SH-SY5Y (cell line): ENCODE data around the gene OTOP2.

Experiments used
- GATA2 ChIP-seq: IDR thresholded peaks from 2 replicates; pipeline ENCODE4 v1.6.1; 2011; ENCODE audit warnings: mild to moderate bottlenecking, low read depth, low read length
- GATA3 ChIP-seq: IDR thresholded peaks from 2 replicates; pipeline ENCODE4 v1.6.1; 2011; ENCODE audit warnings: low read depth, mild to moderate bottlenecking, low read length, moderate library complexity

DNA sequence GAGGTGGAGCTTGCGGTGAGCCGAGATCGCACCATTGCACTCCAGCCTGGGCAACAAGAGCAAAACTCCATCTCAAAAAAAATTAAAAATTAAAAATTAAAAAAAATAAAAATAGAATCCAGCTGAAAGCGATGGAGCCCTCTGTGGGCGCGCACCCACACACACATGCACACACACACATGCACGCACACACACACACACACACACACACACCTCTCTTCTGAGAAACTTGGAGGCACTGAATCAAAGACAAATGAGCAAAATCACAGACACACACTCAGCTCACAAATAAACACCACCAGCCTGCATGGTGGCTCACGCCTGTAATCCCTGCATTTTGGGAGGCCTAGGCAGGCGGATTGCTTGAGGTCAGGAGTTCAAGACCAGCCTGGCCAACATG is 21.0 kb upstream of the OTOP2 start:
- TF ChIP-seq GATA2 (no peak), GATA3 (no peak)
